BLaER1 treated with 17β-estradiol and CSF1 and Interleukin-3, amounts not matched to agents 10 nM and 100 nM (cell line): ENCODE measurements around the gene KCNK1.
"Not testable (repeated sequence)": the region's sequence is repeated elsewhere in the genome, so short reads cannot be mapped to it uniquely, and the experiment has no call there.

Experiments used
- H3K27ac ChIP-seq, 11 experiments: shearing (Covaris generic); formaldehyde crosslinking; 2 replicates each; pipeline ENCODE4 v1.8.1; 2022
- H3K27me3 ChIP-seq, 11 experiments: shearing (Covaris generic); formaldehyde crosslinking; 2 replicates each; pipeline ENCODE4 v1.8.1; 2022
- H3K36me3 ChIP-seq, 11 experiments: shearing (Covaris generic); formaldehyde crosslinking; 2 replicates each; pipeline ENCODE4 v1.8.1; 2022
- H3K4me1 ChIP-seq, 10 experiments: shearing (Covaris generic); formaldehyde crosslinking; 2 replicates each; pipeline ENCODE4 v1.8.1; 2022
- H3K4me2 ChIP-seq, 11 experiments: shearing (Covaris generic); formaldehyde crosslinking; 2 replicates each; pipeline ENCODE4 v1.8.1; 2022
- H3K4me3 ChIP-seq, 10 experiments: shearing (Covaris generic); formaldehyde crosslinking; 2 replicates each; pipeline ENCODE4 v1.8.1; 2022
- H3K9ac ChIP-seq, 11 experiments: shearing (Covaris generic); formaldehyde crosslinking; 2 replicates each; pipeline ENCODE4 v1.8.1; 2022
- H3K9me3 ChIP-seq, 11 experiments: shearing (Covaris generic); formaldehyde crosslinking; replicated peaks in 1 of 11; 2 replicates each; pipeline ENCODE4 v1.8.1; 2022
- H4K20me1 ChIP-seq, 11 experiments: shearing (Covaris generic); formaldehyde crosslinking; 2 replicates each; pipeline ENCODE4 v1.8.1; 2022
- Cebpa-rat ChIP-seq, 11 experiments: shearing (Covaris generic); IDR thresholded peaks; 2 replicates each; pipeline ENCODE4 v1.8.1; 2022

Gene KCNK1

GRCh38 chr1:233665575-233666270, 51.8 kb downstream of the KCNK1 start:
- Histone ChIP-seq H3K4me3 (no peak overlapping the region), H3K9ac (no peak overlapping the region), H3K4me2 (no peak overlapping the region), H3K9me3 (peaks cover 0 to 16% (median 6%) of the 10 kb centered on the region in 11 experiments; a peak in 11 of 22 replicates), H4K20me1 (no peaks in the 10 kb centered on the region), H3K4me1 (peaks cover 0 to 5% (median 0%) of the 10 kb centered on the region in 10 experiments; a peak in 1 of 20 replicates), H3K27ac (no peak overlapping the region), H3K36me3 (no peaks in the 10 kb centered on the region), H3K27me3 (no peaks in the 10 kb centered on the region)
- TF ChIP-seq Cebpa-rat (IDR thresholded peaks at IDR 0.05), result no peak

GRCh38 chr1:233667741-233668140, 53.8 kb downstream of the KCNK1 start:
- Histone ChIP-seq H3K4me2 (no peak overlapping the region), H3K36me3 (no peaks in the 10 kb centered on the region), H3K4me1 (peaks cover 0 to 6% (median under 1%) of the 10 kb centered on the region in 10 experiments; a peak in 8 of 20 replicates), H3K9me3 (peaks cover 0 to 19% (median 7%) of the 10 kb centered on the region in 11 experiments; a peak in 11 of 22 replicates), H4K20me1 (no peaks in the 10 kb centered on the region), H3K27ac (no peak overlapping the region), H3K27me3 (no peaks in the 10 kb centered on the region), H3K4me3 (no peak overlapping the region), H3K9ac (no peak overlapping the region)
- no peak for TF ChIP-seq Cebpa-rat (IDR thresholded peaks at IDR 0.05)

GRCh38 chr1:233668146-233668724, 54.3 kb downstream of the KCNK1 start:
- peaks cover 3 to 11% (median 5%) of the 10 kb centered on the region in 10 experiments; a peak in 16 of 20 replicates for H3K4me1 ChIP-seq

GRCh38 chr1:233668725-233669294, 54.9 kb downstream of the KCNK1 start:
- no peaks in the 10 kb centered on the region for H3K36me3 ChIP-seq
- no peak overlapping the region for H3K4me2 ChIP-seq
- H3K9me3 ChIP-seq, result peaks cover 0 to 19% (median 7%) of the 10 kb centered on the region in 11 experiments; a peak in 11 of 22 replicates
- H3K27ac ChIP-seq, result no peak overlapping the region
- H3K27me3 ChIP-seq, result no peaks in the 10 kb centered on the region
- peaks cover 8 to 17% (median 11%) of the 10 kb centered on the region in 10 experiments; a peak in 18 of 20 replicates for H3K4me1 ChIP-seq
- H4K20me1 ChIP-seq, result no peaks in the 10 kb centered on the region
- no peak overlapping the region for H3K4me3 ChIP-seq
- TF ChIP-seq Cebpa-rat (IDR thresholded peaks at IDR 0.05), result no peak
- H3K9ac ChIP-seq, result no peak overlapping the region

More at GRCh38 chr1:233668146-233668724, 54.3 kb downstream of the KCNK1 start:
- Histone ChIP-seq H3K27me3 (no peaks in the 10 kb centered on the region), H4K20me1 (no peaks in the 10 kb centered on the region), H3K4me2 (peak overlapping the region in 1 of 11 experiments; percentile 14; a peak in 1 of 22 replicates), H3K27ac (no peak overlapping the region), H3K36me3 (no peaks in the 10 kb centered on the region), H3K9ac (no peak overlapping the region), H3K4me3 (no peak overlapping the region), H3K9me3 (peaks cover 0 to 19% (median 7%) of the 10 kb centered on the region in 11 experiments; a peak in 11 of 22 replicates)
- TF ChIP-seq Cebpa-rat (IDR thresholded peaks at IDR 0.05), result no peak

GRCh38 chr1:233670363-233670762, 56.5 kb downstream of the KCNK1 start:
- not testable (repeated sequence) for H4K20me1 ChIP-seq, H3K4me2 ChIP-seq, H3K27me3 ChIP-seq, H3K9ac ChIP-seq, H3K27ac ChIP-seq, H3K36me3 ChIP-seq, H3K4me3 ChIP-seq
- peaks cover 10 to 19% (median 11%) of the 10 kb centered on the region in 10 experiments; a peak in 18 of 20 replicates for H3K4me1 ChIP-seq
- H3K9me3 ChIP-seq, result peaks cover 0 to 22% (median 7%) of the 10 kb centered on the region in 11 experiments; a peak in 12 of 22 replicates

GRCh38 chr1:233671286-233671685, 57.4 kb downstream of the KCNK1 start:
- no peak overlapping the region for H3K9ac ChIP-seq
- H3K27ac ChIP-seq, result no peak overlapping the region
- no peaks in the 10 kb centered on the region for H4K20me1 ChIP-seq
- no peaks in the 10 kb centered on the region for H3K36me3 ChIP-seq
- no peak overlapping the region for H3K4me3 ChIP-seq
- peaks cover 10 to 19% (median 11%) of the 10 kb centered on the region in 10 experiments; a peak in 18 of 20 replicates for H3K4me1 ChIP-seq
- no peak for TF ChIP-seq Cebpa-rat (IDR thresholded peaks at IDR 0.05)
- peaks cover 0 to 28% (median 8%) of the 10 kb centered on the region in 11 experiments; a peak in 13 of 22 replicates for H3K9me3 ChIP-seq
- H3K27me3 ChIP-seq, result no peaks in the 10 kb centered on the region
- H3K4me2 ChIP-seq, result no peak overlapping the region

- no peaks in the 10 kb centered on the region for H4K20me1 ChIP-seq
- H3K27ac ChIP-seq, result no peak overlapping the region
- H3K9ac ChIP-seq, result no peak overlapping the region
- H3K27me3 ChIP-seq, result no peaks in the 10 kb centered on the region
- TF ChIP-seq Cebpa-rat (IDR thresholded peaks at IDR 0.05), result no peak
- no peak overlapping the region for H3K4me3 ChIP-seq
- no peaks in the 10 kb centered on the region for H3K36me3 ChIP-seq
- peaks cover 0 to 21% (median 7%) of the 10 kb centered on the region in 11 experiments; a peak in 10 of 22 replicates for H3K9me3 ChIP-seq
- peak overlapping the region in 8 of 11 experiments; percentile 15 to 77 (median 51); a peak in 9 of 22 replicates for H3K4me2 ChIP-seq
- peaks cover 10 to 19% (median 11%) of the 10 kb centered on the region in 10 experiments; a peak in 18 of 20 replicates for H3K4me1 ChIP-seq
Measured at GRCh38 chr1:233672732-233673131, 58.8 kb downstream of the KCNK1 start.

GRCh38 chr1:233673261-233673946, 59.5 kb downstream of the KCNK1 start:
- no peak overlapping the region for H3K9ac ChIP-seq
- H3K27ac ChIP-seq, result no peak overlapping the region

More at GRCh38 chr1:233673261-233673946, 59.5 kb downstream of the KCNK1 start:
- Histone ChIP-seq H3K4me3 (peak overlapping the region in 1 of 10 experiments; percentile 23; a peak in 2 of 20 replicates), H3K4me2 (peak overlapping the region; percentile 15 to 77 (median 49); a peak in 20 of 22 replicates), H4K20me1 (no peaks in the 10 kb centered on the region), H3K36me3 (no peaks in the 10 kb centered on the region), H3K4me1 (peaks cover 10 to 15% (median 11%) of the 10 kb centered on the region in 10 experiments; a peak in 18 of 20 replicates), H3K9me3 (peaks cover 0 to 21% (median 7%) of the 10 kb centered on the region in 11 experiments; a peak in 10 of 22 replicates), H3K27me3 (no peaks in the 10 kb centered on the region)
- no peak for TF ChIP-seq Cebpa-rat (IDR thresholded peaks at IDR 0.05)
